ENCODE measurements around the gene ARID3A.
A peak's percentile ranks its signal among the peaks of the same experiment; 100 is the strongest.

Gene ARID3A

DNA sequence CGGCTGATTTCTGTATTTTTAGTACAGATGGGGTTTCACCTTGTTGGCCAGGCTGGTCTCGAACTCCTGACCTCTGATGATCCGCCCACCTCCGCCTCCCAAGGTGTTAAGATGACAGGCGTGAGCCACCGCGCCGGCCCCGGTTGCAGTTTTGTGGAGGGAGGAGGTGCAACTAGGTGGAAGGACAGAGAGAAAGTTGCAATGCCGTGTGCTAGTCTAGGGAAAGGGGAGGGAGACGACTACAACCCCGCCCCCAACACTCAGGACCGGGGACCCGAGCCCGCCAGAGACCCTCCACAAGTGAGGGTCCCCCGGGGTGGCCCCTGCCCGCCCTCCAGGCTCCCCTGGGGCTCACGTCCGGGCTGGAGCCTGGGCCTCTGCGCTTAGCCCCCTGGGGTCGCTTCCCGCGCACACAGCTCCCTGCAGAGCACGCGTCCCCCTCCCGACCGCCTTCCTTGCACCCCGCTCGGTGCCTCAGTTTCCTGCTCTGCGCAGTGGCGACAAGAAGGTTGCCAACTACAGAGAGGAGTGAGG lies 1.2 kb upstream of the ARID3A start:
- peak in 1 of 2 experiments; percentile 48 for DNase-seq (ENCODE audit: low read depth in 1 of 2, low spot score in 1 of 2)
- peak overlapping the region; percentile 98 for H3K27ac ChIP-seq (replicated peaks)
- H3K27me3 ChIP-seq (ENCODE audit: insufficient read depth, poor library complexity, severe bottlenecking): peaks cover 9% of the 10 kb centered on the region
- TF ChIP-seq REST (IDR thresholded peaks at IDR 0.05; ENCODE audit: insufficient replicate concordance, low read depth): no peak
- TF ChIP-seq GABPA (IDR thresholded peaks at IDR 0.05; ENCODE audit: low read depth): no peak
- no peak for TF ChIP-seq CTCF (IDR thresholded peaks at IDR 0.05; ENCODE audit: insufficient read depth, low read length)
- TF ChIP-seq SPI1 (IDR thresholded peaks at IDR 0.05; ENCODE audit: borderline replicate concordance, low read depth): no peak
- no peak for TF ChIP-seq POLR2AphosphoS5 (IDR thresholded peaks at IDR 0.05; ENCODE audit: low read depth)
- peak overlapping the region; percentile 74 for H3K4me3 ChIP-seq (replicated peaks; ENCODE audit: insufficient read depth, low read length)

GRCh38 chr19:925087-925525 lies 729 bp upstream of the ARID3A start:
- TF ChIP-seq POLR2AphosphoS5 (IDR thresholded peaks at IDR 0.05; ENCODE audit: low read depth) (no peak), CTCF (IDR thresholded peaks at IDR 0.05; ENCODE audit: insufficient read depth, low read length) (no peak), REST (IDR thresholded peaks at IDR 0.05; ENCODE audit: insufficient replicate concordance, low read depth) (no peak), GABPA (IDR thresholded peaks at IDR 0.05; ENCODE audit: low read depth) (0 out of 2 replicates have a peak, but pooled peaks have one; percentile 24), SPI1 (IDR thresholded peaks at IDR 0.05; ENCODE audit: borderline replicate concordance, low read depth) (no peak)
- H3K27ac ChIP-seq (replicated peaks): peak overlapping the region; percentile 98
- DNase-seq (ENCODE audit: low read depth in 1 of 2, low spot score in 1 of 2): peak; percentile 70 to 82
- peaks cover 6% of the 10 kb centered on the region for H3K27me3 ChIP-seq (ENCODE audit: insufficient read depth, poor library complexity, severe bottlenecking)
- peak overlapping the region; percentile 74 for H3K4me3 ChIP-seq (replicated peaks; ENCODE audit: insufficient read depth, low read length)

DNA sequence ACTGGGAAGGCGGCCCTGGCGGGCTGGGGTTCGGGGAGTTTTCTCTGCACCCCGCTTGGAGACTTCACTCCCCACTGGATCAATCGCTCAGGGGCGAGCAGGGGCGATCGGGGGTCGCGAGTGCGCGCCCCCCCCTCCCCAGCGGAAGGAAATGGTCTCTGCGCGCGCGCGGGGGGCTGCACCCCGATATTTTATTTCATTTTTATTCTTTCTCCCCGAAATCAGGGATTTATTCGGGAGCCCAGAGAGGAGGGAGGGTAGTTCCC lies 421 bp downstream of the ARID3A start:
- H3K27me3 ChIP-seq (ENCODE audit: insufficient read depth, poor library complexity, severe bottlenecking): peaks cover under 1% of the 10 kb centered on the region
- TF ChIP-seq CTCF (IDR thresholded peaks at IDR 0.05; ENCODE audit: insufficient read depth, low read length): no peak
- no peak for DNase-seq (ENCODE audit: low read depth in 1 of 2, low spot score in 1 of 2)
- H3K4me3 ChIP-seq (replicated peaks; ENCODE audit: insufficient read depth, low read length): peak overlapping the region; percentile 74
- H3K27ac ChIP-seq (replicated peaks): peak overlapping the region; percentile 99

All from HL-60 (cell line).